ENCODE results near the gene WDHD1.

WDHD1 gene

GRCh38 chr14:55019968-55020554 is 6.8 kb downstream of the WDHD1 start:
- Histone ChIP-seq H2AFZ (ENCODE audit: low read length, unreplicated experiment) (no peak overlapping the region), H3K4me3 (ENCODE audit: low read depth, low read length) (no peak overlapping the region), H3K79me2 (ENCODE audit: control insufficient read depth, insufficient read depth, low read length, unreplicated experiment) (peaks cover 48% of the 10 kb centered on the region), H3K36me3 (ENCODE audit: insufficient read depth, low read length) (peaks cover 15% of the 10 kb centered on the region), H3K4me1 (ENCODE audit: control insufficient read depth, insufficient read depth, low read length, unreplicated experiment) (no peaks in the 10 kb centered on the region), H3K27ac (ENCODE audit: low read depth, low read length) (no peak overlapping the region), H3K27me3 (ENCODE audit: insufficient read depth, low read length) (no peaks in the 10 kb centered on the region)

- Histone ChIP-seq H3K36me3 (ENCODE audit: insufficient read depth, low read length) (peaks cover 16% of the 10 kb centered on the region), H3K79me2 (ENCODE audit: control insufficient read depth, insufficient read depth, low read length, unreplicated experiment) (peaks cover 22% of the 10 kb centered on the region), H3K27ac (ENCODE audit: low read depth, low read length) (no peak overlapping the region), H3K4me3 (ENCODE audit: low read depth, low read length) (no peak overlapping the region), H3K4me1 (ENCODE audit: control insufficient read depth, insufficient read depth, low read length, unreplicated experiment) (peaks cover 6% of the 10 kb centered on the region), H3K27me3 (ENCODE audit: insufficient read depth, low read length) (no peaks in the 10 kb centered on the region), H2AFZ (ENCODE audit: low read length, unreplicated experiment) (no peak overlapping the region)
Observed at GRCh38 chr14:55015006-55015405, 11.9 kb downstream of the WDHD1 start.

GRCh38 chr14:55005071-55005470 is 21.8 kb downstream of the WDHD1 start:
- H3K27ac ChIP-seq (ENCODE audit: low read depth, low read length): no peak overlapping the region
- H3K4me3 ChIP-seq (ENCODE audit: low read depth, low read length): no peak overlapping the region
- no peaks in the 10 kb centered on the region for H3K27me3 ChIP-seq (ENCODE audit: insufficient read depth, low read length)
- H2AFZ ChIP-seq (ENCODE audit: low read length, unreplicated experiment): no peak overlapping the region
- H3K79me2 ChIP-seq (ENCODE audit: control insufficient read depth, insufficient read depth, low read length, unreplicated experiment): no peaks in the 10 kb centered on the region
- H3K36me3 ChIP-seq (ENCODE audit: insufficient read depth, low read length): peaks cover 19% of the 10 kb centered on the region
- no peaks in the 10 kb centered on the region for H3K4me1 ChIP-seq (ENCODE audit: control insufficient read depth, insufficient read depth, low read length, unreplicated experiment)

- Histone ChIP-seq H3K27me3 (ENCODE audit: insufficient read depth, low read length) (no peaks in the 10 kb centered on the region), H2AFZ (ENCODE audit: low read length, unreplicated experiment) (no peak overlapping the region), H3K4me3 (ENCODE audit: low read depth, low read length) (no peak overlapping the region), H3K27ac (ENCODE audit: low read depth, low read length) (no peak overlapping the region), H3K36me3 (ENCODE audit: insufficient read depth, low read length) (peaks cover 8% of the 10 kb centered on the region), H3K79me2 (ENCODE audit: control insufficient read depth, insufficient read depth, low read length, unreplicated experiment) (no peaks in the 10 kb centered on the region), H3K4me1 (ENCODE audit: control insufficient read depth, insufficient read depth, low read length, unreplicated experiment) (no peaks in the 10 kb centered on the region)
Observed at GRCh38 chr14:55000381-55000780, 26.5 kb downstream of the WDHD1 start.

GRCh38 chr14:54985156-54985555 is 41.7 kb downstream of the WDHD1 start:
- H3K36me3 ChIP-seq (ENCODE audit: insufficient read depth, low read length): peaks cover 35% of the 10 kb centered on the region
- H3K27ac ChIP-seq (ENCODE audit: low read depth, low read length): no peak overlapping the region
- no peak overlapping the region for H2AFZ ChIP-seq (ENCODE audit: low read length, unreplicated experiment)
- no peak overlapping the region for H3K4me3 ChIP-seq (ENCODE audit: low read depth, low read length)
- no peaks in the 10 kb centered on the region for H3K79me2 ChIP-seq (ENCODE audit: control insufficient read depth, insufficient read depth, low read length, unreplicated experiment)
- H3K4me1 ChIP-seq (ENCODE audit: control insufficient read depth, insufficient read depth, low read length, unreplicated experiment): no peaks in the 10 kb centered on the region
- no peaks in the 10 kb centered on the region for H3K27me3 ChIP-seq (ENCODE audit: insufficient read depth, low read length)

- H3K27me3 ChIP-seq (ENCODE audit: insufficient read depth, low read length): no peaks in the 10 kb centered on the region
- H2AFZ ChIP-seq (ENCODE audit: low read length, unreplicated experiment): no peak overlapping the region
- H3K27ac ChIP-seq (ENCODE audit: low read depth, low read length): no peak overlapping the region
- peaks cover 4% of the 10 kb centered on the region for H3K4me1 ChIP-seq (ENCODE audit: control insufficient read depth, insufficient read depth, low read length, unreplicated experiment)
- peaks cover 23% of the 10 kb centered on the region for H3K36me3 ChIP-seq (ENCODE audit: insufficient read depth, low read length)
- H3K79me2 ChIP-seq (ENCODE audit: control insufficient read depth, insufficient read depth, low read length, unreplicated experiment): no peaks in the 10 kb centered on the region
- H3K4me3 ChIP-seq (ENCODE audit: low read depth, low read length): no peak overlapping the region
Observed at GRCh38 chr14:54981698-54982097, 45.2 kb downstream of the WDHD1 start.

GRCh38 chr14:54979039-54979438 is 47.9 kb downstream of the WDHD1 start:
- no peaks in the 10 kb centered on the region for H3K79me2 ChIP-seq (ENCODE audit: control insufficient read depth, insufficient read depth, low read length, unreplicated experiment)
- no peak overlapping the region for H3K4me3 ChIP-seq (ENCODE audit: low read depth, low read length)
- H3K27ac ChIP-seq (ENCODE audit: low read depth, low read length): no peak overlapping the region
- H3K4me1 ChIP-seq (ENCODE audit: control insufficient read depth, insufficient read depth, low read length, unreplicated experiment): peaks cover 15% of the 10 kb centered on the region
- no peak overlapping the region for H2AFZ ChIP-seq (ENCODE audit: low read length, unreplicated experiment)
- no peaks in the 10 kb centered on the region for H3K27me3 ChIP-seq (ENCODE audit: insufficient read depth, low read length)
- peaks cover 10% of the 10 kb centered on the region for H3K36me3 ChIP-seq (ENCODE audit: insufficient read depth, low read length)

- peaks cover 7% of the 10 kb centered on the region for H3K36me3 ChIP-seq (ENCODE audit: insufficient read depth, low read length)
- H3K4me3 ChIP-seq (ENCODE audit: low read depth, low read length): peak overlapping the region; percentile 23; the same call in 1 of the 2 replicates
- peak overlapping the region; percentile 69 for H3K27ac ChIP-seq (ENCODE audit: low read depth, low read length)
- H3K79me2 ChIP-seq (ENCODE audit: control insufficient read depth, insufficient read depth, low read length, unreplicated experiment): no peaks in the 10 kb centered on the region
- H2AFZ ChIP-seq (ENCODE audit: low read length, unreplicated experiment): no peak overlapping the region
- no peaks in the 10 kb centered on the region for H3K27me3 ChIP-seq (ENCODE audit: insufficient read depth, low read length)
- peaks cover 15% of the 10 kb centered on the region for H3K4me1 ChIP-seq (ENCODE audit: control insufficient read depth, insufficient read depth, low read length, unreplicated experiment)
Observed at GRCh38 chr14:54976316-54976715, 50.6 kb downstream of the WDHD1 start.

GRCh38 chr14:54975856-54976255 is 51.0 kb downstream of the WDHD1 start:
- H3K36me3 ChIP-seq (ENCODE audit: insufficient read depth, low read length): peaks cover 5% of the 10 kb centered on the region; the same call in 1 of the 2 replicates
- H2AFZ ChIP-seq (ENCODE audit: low read length, unreplicated experiment): no peak overlapping the region
- H3K79me2 ChIP-seq (ENCODE audit: control insufficient read depth, insufficient read depth, low read length, unreplicated experiment): no peaks in the 10 kb centered on the region
- peak overlapping the region; percentile 23; the same call in 1 of the 2 replicates for H3K4me3 ChIP-seq (ENCODE audit: low read depth, low read length)
- no peaks in the 10 kb centered on the region for H3K27me3 ChIP-seq (ENCODE audit: insufficient read depth, low read length)
- H3K27ac ChIP-seq (ENCODE audit: low read depth, low read length): peak overlapping the region; percentile 69
- peaks cover 15% of the 10 kb centered on the region for H3K4me1 ChIP-seq (ENCODE audit: control insufficient read depth, insufficient read depth, low read length, unreplicated experiment)

- peaks cover 5% of the 10 kb centered on the region; the same call in 1 of the 2 replicates for H3K36me3 ChIP-seq (ENCODE audit: insufficient read depth, low read length)
- peaks cover 15% of the 10 kb centered on the region for H3K4me1 ChIP-seq (ENCODE audit: control insufficient read depth, insufficient read depth, low read length, unreplicated experiment)
- no peak overlapping the region for H3K27ac ChIP-seq (ENCODE audit: low read depth, low read length)
- H2AFZ ChIP-seq (ENCODE audit: low read length, unreplicated experiment): no peak overlapping the region
- peaks cover 3% of the 10 kb centered on the region for H3K79me2 ChIP-seq (ENCODE audit: control insufficient read depth, insufficient read depth, low read length, unreplicated experiment)
- H3K4me3 ChIP-seq (ENCODE audit: low read depth, low read length): no peak overlapping the region
- no peaks in the 10 kb centered on the region for H3K27me3 ChIP-seq (ENCODE audit: insufficient read depth, low read length)
Observed at GRCh38 chr14:54974788-54975414, 52.0 kb downstream of the WDHD1 start.

- Histone ChIP-seq H3K4me3 (ENCODE audit: low read depth, low read length) (no peak overlapping the region), H3K27me3 (ENCODE audit: insufficient read depth, low read length) (no peaks in the 10 kb centered on the region), H3K79me2 (ENCODE audit: control insufficient read depth, insufficient read depth, low read length, unreplicated experiment) (peaks cover 15% of the 10 kb centered on the region), H2AFZ (ENCODE audit: low read length, unreplicated experiment) (no peak overlapping the region), H3K4me1 (ENCODE audit: control insufficient read depth, insufficient read depth, low read length, unreplicated experiment) (no peaks in the 10 kb centered on the region), H3K27ac (ENCODE audit: low read depth, low read length) (no peak overlapping the region), H3K36me3 (ENCODE audit: insufficient read depth, low read length) (peaks cover 13% of the 10 kb centered on the region; the same call in 1 of the 2 replicates)
Observed at GRCh38 chr14:54967496-54967895, 59.4 kb downstream of the WDHD1 start.
